Bronchial epithelial cell (primary cell): ENCODE measurements around the gene ARID5B. TPM values are rescaled to one million over a fixed set of nuclear protein-coding genes. Genes with fewer than 3 reads are reported as not detected.

Experiments
- DNase-seq: peaks from one replicate; pipeline ENCODE4 v3.0.0-alpha.2; 2010; ENCODE audit warnings: low read depth
- FAIRE-seq: peaks from 2 replicates; lab custom pipeline; 2011; peaks lifted over from hg19 to GRCh38; lab: Jason Lieb, UNC
- H3K27me3 ChIP-seq: 2 replicates; pipeline ENCODE4 v1.5.1; 2011; ENCODE audit warnings: low read length; ENCODE audit not compliant: control insufficient read depth, insufficient read depth
- H3K36me3 ChIP-seq: 2 replicates; pipeline ENCODE4 v1.5.1; 2011; ENCODE audit warnings: low read length; ENCODE audit not compliant: control insufficient read depth, insufficient read depth
- H3K4me3 ChIP-seq: 2 replicates; pipeline ENCODE4 v1.5.1; 2011; ENCODE audit warnings: mild to moderate bottlenecking, low read depth, low read length, control low read depth
- total RNA-seq: library from RNA; depleted of rRNA; stranded (reverse); fragments of >200 nt; gene quantifications from 2 replicates; pipeline ENCODE4 v1.2.1, GENCODE V29; 2014
- TF ChIP-seq, protein P1 (sequence below): IDR thresholded peaks from 2 replicates; pipeline ENCODE4 v1.5.1; 2011; ENCODE audit warnings: mild to moderate bottlenecking, moderate library complexity, low read length, control low read depth, inconsistent platforms; ENCODE audit not compliant: insufficient read depth, severe bottlenecking

Gene ARID5B
- total RNA-seq, 1 donor from 2014 or later, result 7.1 TPM

DNA sequence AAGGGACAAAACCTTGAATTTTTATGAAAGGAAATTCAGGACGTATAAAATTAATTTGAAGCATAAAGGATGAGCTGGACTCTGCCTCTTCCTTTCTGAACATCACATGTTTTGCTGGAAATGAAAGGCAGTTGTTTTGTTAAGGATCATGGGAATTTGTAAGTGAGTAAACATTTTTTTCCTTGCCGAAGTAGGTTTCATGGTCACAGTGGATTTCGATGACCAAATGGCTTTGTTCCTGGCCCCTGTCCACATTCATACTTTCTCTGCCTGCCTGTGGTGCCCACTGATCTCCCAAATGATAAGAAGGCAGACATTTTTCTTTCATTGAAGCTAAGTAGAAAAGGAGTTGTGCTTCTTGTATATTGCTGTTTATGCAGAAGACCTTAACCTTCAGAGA lies 104.2 kb downstream of the ARID5B start:
- DNase-seq (no peak), FAIRE-seq (no peak)
- TF ChIP-seq, protein P1, sequence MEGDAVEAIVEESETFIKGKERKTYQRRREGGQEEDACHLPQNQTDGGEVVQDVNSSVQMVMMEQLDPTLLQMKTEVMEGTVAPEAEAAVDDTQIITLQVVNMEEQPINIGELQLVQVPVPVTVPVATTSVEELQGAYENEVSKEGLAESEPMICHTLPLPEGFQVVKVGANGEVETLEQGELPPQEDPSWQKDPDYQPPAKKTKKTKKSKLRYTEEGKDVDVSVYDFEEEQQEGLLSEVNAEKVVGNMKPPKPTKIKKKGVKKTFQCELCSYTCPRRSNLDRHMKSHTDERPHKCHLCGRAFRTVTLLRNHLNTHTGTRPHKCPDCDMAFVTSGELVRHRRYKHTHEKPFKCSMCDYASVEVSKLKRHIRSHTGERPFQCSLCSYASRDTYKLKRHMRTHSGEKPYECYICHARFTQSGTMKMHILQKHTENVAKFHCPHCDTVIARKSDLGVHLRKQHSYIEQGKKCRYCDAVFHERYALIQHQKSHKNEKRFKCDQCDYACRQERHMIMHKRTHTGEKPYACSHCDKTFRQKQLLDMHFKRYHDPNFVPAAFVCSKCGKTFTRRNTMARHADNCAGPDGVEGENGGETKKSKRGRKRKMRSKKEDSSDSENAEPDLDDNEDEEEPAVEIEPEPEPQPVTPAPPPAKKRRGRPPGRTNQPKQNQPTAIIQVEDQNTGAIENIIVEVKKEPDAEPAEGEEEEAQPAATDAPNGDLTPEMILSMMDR, result no peak
- H3K36me3 ChIP-seq, result peaks cover 5% of the 10 kb centered on the region
- H3K4me3 ChIP-seq, result no peak overlapping the region
- no peaks in the 10 kb centered on the region for H3K27me3 ChIP-seq

DNA sequence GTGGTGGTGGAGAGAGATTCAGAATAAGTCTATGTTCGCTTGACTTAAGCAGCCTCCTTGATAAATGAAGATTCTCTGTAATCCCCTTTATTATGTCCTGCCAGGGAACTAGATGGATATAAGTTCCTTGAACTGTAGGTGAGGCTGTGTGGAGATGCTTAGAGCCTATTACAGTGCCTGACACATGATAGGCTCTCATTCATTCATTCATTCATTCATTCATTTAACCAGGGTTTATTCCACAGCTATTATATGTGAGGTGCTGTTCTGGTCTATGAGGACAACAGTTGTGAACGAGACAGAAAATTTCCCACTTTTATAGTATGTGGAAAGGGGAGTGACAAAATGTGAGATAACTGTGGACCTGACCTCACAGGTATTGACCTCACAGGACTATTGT lies 105.6 kb downstream of the ARID5B start:
- TF ChIP-seq, protein P1, result no peak
- DNase-seq, result no peak
- H3K4me3 ChIP-seq, result no peak overlapping the region
- no peak for FAIRE-seq
- no peaks in the 10 kb centered on the region for H3K36me3 ChIP-seq
- H3K27me3 ChIP-seq, result no peaks in the 10 kb centered on the region

DNA sequence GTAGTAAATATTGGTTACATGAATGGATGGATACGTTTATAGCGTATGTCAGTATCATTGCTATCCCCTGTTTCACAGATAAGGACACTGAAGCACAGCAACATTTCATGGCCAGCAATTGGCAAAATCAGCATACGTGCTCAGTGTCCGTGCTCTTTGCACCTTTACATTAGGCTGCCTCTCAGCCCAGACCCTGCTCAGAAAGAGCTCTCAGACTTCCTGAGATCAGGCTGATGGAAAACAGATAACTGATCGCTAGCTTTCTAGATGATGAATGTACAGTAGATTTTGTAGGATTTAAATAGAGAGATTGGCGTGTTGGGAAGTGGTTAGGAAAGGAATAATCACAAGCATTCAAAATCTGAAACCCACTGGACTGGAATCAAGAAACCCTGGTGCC lies 106.7 kb downstream of the ARID5B start:
- FAIRE-seq (no peak), DNase-seq (no peak)
- TF ChIP-seq, protein P1, result no peak
- Histone ChIP-seq H3K36me3 (peaks cover 2% of the 10 kb centered on the region), H3K4me3 (no peak overlapping the region), H3K27me3 (no peaks in the 10 kb centered on the region)

DNA sequence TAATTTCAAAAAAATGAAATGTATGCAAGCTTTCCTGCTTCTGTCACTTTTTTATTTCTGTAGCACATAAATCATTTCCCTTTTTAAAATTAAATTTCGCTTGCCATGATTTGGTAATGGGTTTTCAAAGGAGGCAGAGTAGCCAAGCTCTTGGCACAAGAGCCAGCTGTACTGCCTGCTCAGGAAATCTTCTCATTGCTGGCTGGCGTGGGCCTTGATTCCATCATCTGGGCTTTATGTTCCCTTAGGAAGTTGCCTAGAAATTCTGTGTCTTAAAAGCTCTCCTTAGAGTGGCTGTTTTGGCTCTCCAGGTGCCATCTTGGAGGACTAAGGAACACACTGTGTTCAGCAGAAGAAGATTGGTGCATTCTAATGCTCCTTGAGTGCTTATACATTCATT lies 107.4 kb downstream of the ARID5B start:
- H3K36me3 ChIP-seq, result peaks cover 2% of the 10 kb centered on the region
- H3K27me3 ChIP-seq, result no peaks in the 10 kb centered on the region
- TF ChIP-seq, protein P1, result no peak
- H3K4me3 ChIP-seq, result no peak overlapping the region
- FAIRE-seq, result no peak
- DNase-seq, result no peak

DNA sequence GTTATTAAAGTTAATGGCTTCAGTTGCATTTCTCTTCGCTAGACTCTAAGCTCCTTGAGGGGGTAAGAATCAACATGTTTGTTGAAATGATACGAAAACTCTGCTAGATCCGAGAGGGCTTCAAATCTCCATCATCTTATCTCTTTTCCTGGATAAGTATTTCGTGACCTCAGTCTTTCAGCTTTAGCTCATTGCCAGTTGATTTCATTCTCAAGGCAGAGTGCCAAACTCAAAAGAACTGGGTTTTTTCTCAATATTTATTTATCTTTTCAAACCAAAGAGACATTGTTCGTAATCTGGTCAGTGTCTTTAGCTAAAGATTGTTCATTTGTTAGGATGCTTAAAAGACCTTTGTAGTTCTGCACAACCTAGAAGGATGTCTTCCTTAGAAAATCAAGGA lies 108.9 kb downstream of the ARID5B start:
- H3K36me3 ChIP-seq, result peaks cover 2% of the 10 kb centered on the region
- H3K27me3 ChIP-seq, result no peaks in the 10 kb centered on the region
- H3K4me3 ChIP-seq, result no peak overlapping the region
- TF ChIP-seq, protein P1, result no peak
- no peak for FAIRE-seq
- DNase-seq, result no peak

DNA sequence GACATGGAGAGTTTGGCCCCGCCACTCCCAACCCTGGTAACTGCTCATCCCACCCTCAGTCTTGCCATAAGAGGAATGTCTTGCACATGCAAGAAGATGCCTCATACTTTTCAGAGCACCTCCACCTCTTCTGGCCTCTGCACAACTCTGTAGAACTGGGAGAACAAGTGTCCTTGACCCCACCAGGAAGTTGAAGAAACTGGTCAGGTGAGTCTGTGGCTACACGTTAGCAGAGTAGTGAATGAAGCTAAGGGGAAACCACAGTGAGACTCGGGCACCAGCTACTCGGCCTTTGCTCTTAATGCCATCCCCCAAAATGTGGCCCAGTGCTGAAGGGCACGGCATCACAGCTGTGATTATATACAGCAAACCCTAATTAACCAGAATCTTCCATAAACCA lies 110.1 kb downstream of the ARID5B start:
- Histone ChIP-seq H3K27me3 (no peaks in the 10 kb centered on the region), H3K36me3 (peaks cover 2% of the 10 kb centered on the region), H3K4me3 (no peak overlapping the region)
- FAIRE-seq, result peak; percentile 55
- DNase-seq, result peak; percentile 23
- TF ChIP-seq, protein P1, result no peak
